Neutrophil (primary cell): ENCODE results near the gene SLC22A8.

Experiments
- H3K27ac ChIP-seq: fragments of 200-600 bp; sonication (generic); 2 replicates; pipeline ENCODE4 v1.5.1; 2016; ENCODE audit warnings: mild to moderate bottlenecking, moderate library complexity
- H3K27me3 ChIP-seq: fragments of 200-600 bp; sonication (generic); 2 replicates; pipeline ENCODE4 v1.6.0; 2016; ENCODE audit warnings: mild to moderate bottlenecking
- H3K36me3 ChIP-seq: fragments of 200-600 bp; sonication (generic); 2 replicates; pipeline ENCODE4 v1.5.1; 2017
- H3K4me1 ChIP-seq, 2 experiments: fragments of 200-600 bp in 1 of 2; sonication (generic) in 1 of 2; 1 replicate in 1 of 2; 2 replicates in 1 of 2; pipeline versions ENCODE4 v1.5.1 to v1.6.1; 2013 to 2016; ENCODE audit warnings: low read depth in 1 of 2, low read length in 1 of 2, mild to moderate bottlenecking in 1 of 2, moderate library complexity in 1 of 2; ENCODE audit not compliant: control insufficient read depth in 1 of 2, insufficient read depth in 1 of 2
- H3K4me3 ChIP-seq, 2 experiments: fragments of 200-600 bp in 1 of 2; sonication (generic) in 1 of 2; 1 replicate in 1 of 2; 2 replicates in 1 of 2; pipeline ENCODE4 v1.5.1; 2013 to 2016; ENCODE audit warnings: low read depth in 1 of 2, low read length in 1 of 2, mild to moderate bottlenecking in 1 of 2, moderate library complexity in 1 of 2
- H3K9me3 ChIP-seq: fragments of 200-600 bp; sonication (generic); 2 replicates; pipeline ENCODE4 v1.5.1; 2016
- CTCF ChIP-seq: fragments of 200-600 bp; sonication (generic); IDR thresholded peaks from 2 replicates; pipeline ENCODE4 v1.5.1; 2016; ENCODE audit warnings: antibody characterized with exemption

The SLC22A8 gene

GRCh38 chr11:62984451-62984991 lies 31.1 kb downstream of the SLC22A8 start, which contains the start of gene SLC22A6:
TSS of gene SLC22A6 (minus strand) at chr11:62984967. CDS start at chr11:62984690, 277 bp downstream.
- no peaks in the 10 kb centered on the region for H3K36me3 ChIP-seq
- H3K4me1 ChIP-seq, result no peaks in the 10 kb centered on the region
- peaks cover 12% of the 10 kb centered on the region for H3K27me3 ChIP-seq
- no peak for TF ChIP-seq CTCF
- no peak within 1 kb of the TSS for H3K27ac ChIP-seq
- no peak within 1 kb of the TSS for H3K4me3 ChIP-seq
- H3K9me3 ChIP-seq, result no peaks in the 10 kb centered on the region

GRCh38 chr11:62983536-62984199 lies 32.0 kb downstream of the SLC22A8 start:
- H3K9me3 ChIP-seq, result no peaks in the 10 kb centered on the region
- H3K36me3 ChIP-seq, result no peaks in the 10 kb centered on the region
- no peaks in the 10 kb centered on the region for H3K4me1 ChIP-seq
- peaks cover 12% of the 10 kb centered on the region for H3K27me3 ChIP-seq
- H3K27ac ChIP-seq, result no peak overlapping the region
- H3K4me3 ChIP-seq, result no peak overlapping the region
- TF ChIP-seq CTCF, result no peak

- H3K4me3 ChIP-seq, result no peak overlapping the region
- no peak for TF ChIP-seq CTCF
- no peak overlapping the region for H3K27ac ChIP-seq
- H3K36me3 ChIP-seq, result no peaks in the 10 kb centered on the region
- H3K27me3 ChIP-seq, result peaks cover 15% of the 10 kb centered on the region
- H3K4me1 ChIP-seq, result no peaks in the 10 kb centered on the region
- no peaks in the 10 kb centered on the region for H3K9me3 ChIP-seq
Observed at GRCh38 chr11:62981743-62982142, 33.9 kb downstream of the SLC22A8 start.

- Histone ChIP-seq H3K27me3 (peaks cover 12% of the 10 kb centered on the region), H3K27ac (no peak overlapping the region), H3K4me3 (no peak overlapping the region), H3K4me1 (no peaks in the 10 kb centered on the region), H3K9me3 (no peaks in the 10 kb centered on the region), H3K36me3 (no peaks in the 10 kb centered on the region)
- TF ChIP-seq CTCF, result no peak
Observed at GRCh38 chr11:62980133-62980760, 35.4 kb downstream of the SLC22A8 start.

- Histone ChIP-seq H3K4me1 (no peaks in the 10 kb centered on the region), H3K27ac (no peak overlapping the region), H3K27me3 (peaks cover 38% of the 10 kb centered on the region), H3K9me3 (no peaks in the 10 kb centered on the region), H3K4me3 (no peak overlapping the region), H3K36me3 (no peaks in the 10 kb centered on the region)
- no peak for TF ChIP-seq CTCF
Observed at GRCh38 chr11:62976109-62976508, 39.5 kb downstream of the SLC22A8 start.
